CD4-positive, alpha-beta T cell treated with Interleukin-6 at 100 ng/mL for 8 hours (primary cell): Measurements from ENCODE around the gene AK1.
"Not testable (repeated sequence)": the region's sequence is repeated elsewhere in the genome, so short reads cannot be mapped to it uniquely, and the experiment has no call there.

ENCODE experiments used
- DNase-seq: peaks from one replicate; pipeline ENCODE4 v3.0.0-alpha.2; 2020; ENCODE audit warnings: mixed read lengths, low spot score

The AK1 gene

DNA sequence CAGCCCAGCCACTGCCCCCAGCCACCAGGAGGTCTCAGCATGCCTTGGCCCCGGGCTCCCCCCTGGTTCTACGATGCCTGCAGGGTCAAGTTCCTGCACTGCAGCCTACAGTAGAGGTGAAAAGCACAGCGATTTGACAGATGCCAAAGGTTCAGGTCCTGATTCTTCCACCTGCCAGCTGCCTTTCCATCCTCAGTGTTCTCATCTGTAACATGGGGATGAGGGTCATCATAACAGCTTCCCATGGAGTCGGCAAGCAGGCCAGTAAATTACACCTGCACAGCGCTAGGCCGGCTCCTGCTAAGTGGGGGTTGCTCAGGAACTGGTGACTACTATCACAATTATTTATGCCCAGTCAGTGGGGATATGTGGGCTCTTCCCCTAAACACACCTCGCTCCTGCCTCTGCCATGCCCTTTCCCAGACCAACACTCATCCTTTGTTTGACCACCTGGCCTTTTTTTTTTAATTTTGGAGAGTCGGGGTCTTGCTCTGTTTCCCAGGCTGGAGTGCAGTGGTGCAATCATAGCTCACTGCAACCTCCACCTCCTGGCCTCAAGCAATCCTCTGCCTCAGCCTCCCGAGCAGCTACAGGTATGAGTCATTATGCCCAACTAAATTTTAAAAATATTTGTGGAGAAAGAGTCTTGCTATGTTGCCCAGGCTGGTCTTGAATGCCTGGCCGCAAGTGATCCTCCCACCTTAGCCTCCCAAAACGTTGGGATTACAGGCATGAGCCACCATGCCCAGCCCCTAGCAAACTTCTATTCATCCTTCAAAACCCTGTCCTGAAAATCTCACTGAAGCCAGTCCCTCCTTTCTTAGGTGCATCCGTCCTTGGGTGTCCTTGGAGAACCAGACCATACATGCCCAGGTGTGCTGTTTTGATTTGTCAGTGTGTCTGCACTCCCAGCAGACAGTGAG is 29.4 kb downstream of the AK1 start:
- DNase-seq = no peak

GRCh38 chr9:127847178-127847510 is 30.3 kb downstream of the AK1 start:
- no peak for DNase-seq

DNA sequence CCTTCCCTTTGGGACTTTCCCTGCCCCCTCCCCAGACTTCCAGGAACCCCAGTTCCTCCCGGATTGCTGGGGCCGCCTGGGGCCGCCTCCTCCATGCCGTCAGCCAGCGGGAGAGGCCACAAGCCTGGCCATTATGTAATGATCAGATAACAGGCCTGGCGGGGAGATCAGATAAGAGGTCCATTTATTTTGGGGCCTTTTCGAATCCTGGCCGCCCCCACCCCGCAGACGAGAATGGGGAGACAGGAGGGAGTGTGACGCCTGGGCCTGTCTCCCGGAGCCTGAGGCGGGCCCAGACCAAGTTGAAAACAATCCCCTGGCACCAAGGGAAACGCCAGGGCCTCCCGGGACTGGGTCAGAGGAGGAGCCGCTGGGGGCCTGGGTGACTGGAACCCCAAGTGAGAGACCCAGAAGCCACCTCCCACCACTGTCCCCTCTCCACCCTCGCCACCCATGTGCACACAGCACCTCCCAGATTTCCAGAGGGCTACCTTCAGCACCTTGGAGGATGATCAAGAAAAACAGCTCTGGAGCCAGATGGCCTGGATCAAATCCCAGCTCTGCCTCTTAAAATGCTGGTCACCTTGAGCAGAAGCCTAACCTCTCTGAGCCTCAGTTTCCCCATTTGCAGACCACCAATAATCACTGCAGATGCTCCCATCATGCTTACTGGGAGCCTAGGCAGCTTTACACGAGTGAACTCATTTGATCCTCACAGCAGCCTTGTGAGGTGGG is 30.9 kb downstream of the AK1 start:
- DNase-seq = no peak

GRCh38 chr9:127845619-127846018 is 31.9 kb downstream of the AK1 start:
- DNase-seq = not testable (repeated sequence)

DNA sequence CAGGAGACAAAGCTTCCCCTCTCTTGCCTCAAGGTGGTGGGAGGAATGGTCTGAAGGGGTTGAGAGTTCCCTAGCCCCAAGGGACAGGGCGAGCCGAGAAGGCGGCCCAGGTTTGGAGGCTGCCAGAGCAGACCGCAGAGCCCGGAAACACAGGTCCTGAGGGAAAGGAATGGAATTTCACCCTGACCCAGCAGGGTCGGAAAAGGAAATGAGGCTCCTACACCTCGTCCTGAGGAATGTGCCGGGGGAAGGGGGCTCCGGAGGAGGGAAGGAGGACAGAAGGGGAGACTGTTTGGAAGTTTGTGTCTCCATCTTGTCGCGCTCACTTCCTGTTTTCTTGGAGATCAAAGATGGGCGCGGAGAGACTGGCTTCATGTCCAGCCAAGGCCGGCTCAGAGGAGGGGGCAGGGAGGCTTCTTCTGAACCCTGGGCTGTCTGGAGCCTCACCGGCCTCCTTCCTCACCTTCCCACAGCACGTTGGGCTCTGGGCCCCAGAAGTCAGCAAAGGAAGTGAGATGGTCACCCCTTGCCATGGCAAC is 32.6 kb downstream of the AK1 start:
- no peak for DNase-seq

DNA sequence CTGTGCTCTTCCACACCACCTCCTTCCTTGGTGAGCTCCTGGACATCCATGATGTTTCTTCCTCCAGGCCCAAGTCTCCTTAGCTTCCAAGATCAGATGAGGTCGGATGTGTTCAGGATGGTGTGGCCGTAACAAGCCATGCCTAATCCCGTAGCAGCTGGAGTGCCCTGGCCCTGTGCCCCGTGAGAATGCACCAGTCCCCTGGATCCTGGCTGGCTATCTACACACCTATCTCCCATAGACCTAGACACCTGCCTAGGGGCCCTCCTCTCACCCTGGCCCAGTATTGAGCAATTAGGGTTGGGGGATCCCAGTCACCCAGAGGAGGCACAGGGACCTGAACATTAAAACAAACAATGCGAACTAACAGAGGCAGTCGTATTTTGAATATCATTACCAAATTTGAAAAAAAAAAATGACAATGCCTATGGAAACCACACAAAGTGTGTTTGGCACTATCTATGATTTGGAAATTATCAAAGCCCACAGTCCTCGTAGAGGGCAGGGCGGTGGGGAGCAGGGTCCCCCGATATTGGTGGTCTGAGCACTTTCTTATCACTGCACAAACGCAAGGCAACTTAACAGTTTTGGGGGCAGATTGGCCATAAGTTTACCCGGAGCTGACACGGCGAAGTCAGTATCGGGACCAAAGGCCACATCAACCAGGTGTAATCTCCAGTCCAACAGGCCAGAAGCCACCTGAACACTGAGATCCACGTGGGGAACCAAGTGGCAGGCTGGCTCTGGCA is 36.2 kb downstream of the AK1 start:
- no peak for DNase-seq

DNA sequence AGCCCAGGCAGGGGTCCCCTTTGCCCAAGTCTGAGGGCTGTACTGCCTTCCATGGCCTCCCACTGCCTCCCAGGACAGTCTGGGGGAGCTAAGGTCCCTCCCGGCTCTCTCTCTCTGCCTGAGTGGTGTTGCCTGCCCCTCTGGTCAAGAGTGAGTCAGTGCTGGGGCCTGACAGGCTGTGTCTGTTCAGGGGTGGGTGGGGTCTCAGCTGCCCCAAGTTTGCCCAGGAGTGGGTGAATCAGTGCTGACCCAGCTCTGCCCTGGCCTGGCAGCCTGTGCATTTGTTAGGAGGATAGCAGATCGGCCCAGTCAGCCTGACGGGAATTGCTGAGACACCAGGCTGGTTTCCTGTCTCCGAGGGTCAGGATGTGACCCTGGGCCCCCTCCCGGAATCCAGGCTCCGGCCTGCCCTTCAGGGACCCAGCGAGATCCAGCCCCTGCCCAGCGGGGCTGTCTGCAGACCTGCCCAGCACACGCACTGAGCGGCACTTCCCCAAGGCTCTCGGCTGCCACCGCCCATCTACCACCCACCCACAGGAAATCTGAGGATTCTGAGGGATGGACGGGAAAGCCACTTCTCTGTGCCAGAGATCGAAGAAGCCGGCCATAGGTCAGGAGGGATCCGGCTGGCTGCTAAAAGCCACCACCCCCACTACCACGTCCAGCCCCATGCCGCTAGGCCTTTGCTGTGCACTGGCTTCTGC is 38.9 kb downstream of the AK1 start:
- no peak for DNase-seq

- DNase-seq = no peak
These were observed 40.1 kb downstream of the AK1 start for GRCh38 chr9:127837346-127837745.

DNA sequence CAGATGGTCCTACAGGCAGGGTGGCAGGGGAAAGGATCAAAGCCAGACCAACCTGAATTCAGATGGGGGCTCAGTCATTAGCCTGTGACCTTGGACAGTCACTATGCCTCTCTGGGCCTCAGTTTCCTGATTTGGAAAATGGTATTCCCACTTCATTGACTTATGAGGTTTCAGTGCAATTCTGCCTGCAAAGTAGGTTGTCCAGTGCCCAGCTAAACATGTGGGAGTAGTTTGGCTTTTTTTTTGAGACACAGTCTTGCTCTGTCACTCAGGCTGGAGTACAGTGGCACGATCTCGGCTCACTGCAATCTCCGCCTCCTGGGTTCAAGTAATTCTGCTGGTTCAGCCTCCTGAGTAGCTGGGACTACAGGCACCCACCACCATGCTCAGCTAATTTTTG is 40.9 kb downstream of the AK1 start:
- DNase-seq = not testable (repeated sequence)

- DNase-seq = no peak
These were observed 41.4 kb downstream of the AK1 start for GRCh38 chr9:127835991-127836516.

DNA sequence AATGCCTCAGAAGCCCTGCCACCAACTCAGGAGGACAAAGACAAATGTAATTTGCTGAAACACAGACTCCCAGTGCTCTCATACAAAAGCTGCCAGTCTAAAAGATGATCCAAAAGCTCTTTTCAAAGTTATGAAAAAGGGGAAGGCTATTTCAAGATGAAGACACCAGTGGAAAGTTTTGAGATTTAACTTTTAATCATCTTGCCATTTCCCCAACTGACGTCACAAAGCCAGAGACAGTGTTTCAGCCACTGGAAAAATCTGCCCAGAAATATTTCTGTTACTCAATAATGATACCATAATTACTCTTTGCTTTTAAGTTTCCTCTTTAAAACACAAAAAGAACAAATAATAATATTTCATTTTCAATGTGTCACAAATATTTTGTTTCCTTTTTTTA is 43.9 kb downstream of the AK1 start:
- DNase-seq = no peak

- peak; percentile 17 for DNase-seq
These were observed 45.2 kb downstream of the AK1 start for GRCh38 chr9:127832248-127832647.

- no peak for DNase-seq
These were observed 48.1 kb downstream of the AK1 start for GRCh38 chr9:127829205-127829906.

DNA sequence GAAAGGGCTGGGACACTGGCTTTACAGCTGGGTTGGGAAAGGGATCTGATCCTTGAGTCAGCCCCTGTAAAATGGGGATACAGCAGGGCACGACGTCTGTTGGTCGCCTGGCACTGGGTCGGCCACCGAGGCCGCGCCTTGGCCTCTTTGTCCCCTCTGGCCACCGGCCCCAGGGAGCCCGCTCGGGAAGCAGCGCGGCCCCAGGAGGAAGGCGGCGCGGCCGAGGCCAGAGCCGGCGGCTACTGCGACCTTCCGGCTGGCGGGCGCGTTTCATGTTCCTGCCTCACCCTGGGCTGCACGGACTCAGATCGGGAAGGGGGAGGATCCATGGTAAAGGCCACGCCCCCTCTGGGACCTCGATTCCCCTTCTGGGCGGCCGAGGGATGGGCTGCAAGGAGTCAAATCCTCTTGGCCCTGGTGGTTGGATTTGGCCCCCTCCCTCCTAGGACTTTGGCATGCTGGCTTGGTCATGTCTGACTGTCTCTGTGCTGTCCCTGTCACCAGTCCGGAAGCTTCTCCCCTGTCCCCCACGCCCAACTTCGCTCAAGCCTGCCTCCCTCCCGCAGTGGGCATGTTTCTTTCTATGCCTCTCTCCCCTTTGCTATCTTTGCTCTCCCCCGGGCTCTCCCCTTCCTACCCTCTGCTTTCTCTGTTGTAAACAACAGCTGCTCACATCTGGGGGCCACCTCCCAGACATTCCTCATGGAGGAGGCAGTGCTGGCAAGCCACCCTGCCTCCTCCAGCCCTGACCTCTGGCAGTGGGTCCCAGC is 49.0 kb downstream of the AK1 start:
- DNase-seq = no peak

- DNase-seq = no peak
These were observed 51.1 kb downstream of the AK1 start for GRCh38 chr9:127826253-127826913.

DNA sequence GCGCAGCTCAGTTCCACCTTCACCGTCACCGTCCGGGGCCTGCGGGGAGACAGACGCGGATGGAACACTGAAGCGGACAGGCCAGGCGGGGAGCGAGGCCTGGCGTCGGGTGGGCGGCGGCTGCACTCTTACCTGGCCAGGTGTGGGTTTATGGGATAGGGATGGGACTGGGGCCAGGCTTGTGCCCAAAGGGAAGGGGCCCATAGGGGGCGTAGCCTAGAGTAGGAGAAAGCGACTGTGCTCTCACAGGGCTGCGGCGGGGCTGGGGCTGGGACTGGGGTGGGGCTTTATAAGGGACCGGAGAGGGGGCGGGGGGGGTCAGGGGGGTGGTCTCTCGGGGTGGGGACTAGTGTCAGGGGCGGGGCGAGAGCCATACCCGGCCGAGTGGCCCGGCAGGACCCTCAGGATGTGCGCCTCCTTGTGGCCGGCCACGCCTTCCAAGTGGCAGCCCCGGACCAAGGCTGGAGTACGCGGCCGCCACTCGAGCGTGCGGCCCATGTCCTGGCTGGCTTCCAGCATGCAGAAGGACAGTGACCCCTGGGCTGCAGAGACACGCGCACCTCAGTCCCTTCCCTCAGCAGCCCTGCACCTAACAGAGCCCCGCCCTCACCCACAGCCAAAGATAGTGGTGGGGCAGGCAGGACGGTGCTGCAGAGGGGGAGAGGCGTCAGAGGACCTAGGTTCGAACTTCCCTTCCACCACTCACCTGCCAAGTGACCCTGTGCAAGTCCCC is 52.0 kb downstream of the AK1 start:
- no peak for DNase-seq

- DNase-seq = no peak
These were observed 55.4 kb downstream of the AK1 start for GRCh38 chr9:127822108-127822507.

GRCh38 chr9:127818574-127818973 is 58.9 kb downstream of the AK1 start:
- DNase-seq = no peak

DNA sequence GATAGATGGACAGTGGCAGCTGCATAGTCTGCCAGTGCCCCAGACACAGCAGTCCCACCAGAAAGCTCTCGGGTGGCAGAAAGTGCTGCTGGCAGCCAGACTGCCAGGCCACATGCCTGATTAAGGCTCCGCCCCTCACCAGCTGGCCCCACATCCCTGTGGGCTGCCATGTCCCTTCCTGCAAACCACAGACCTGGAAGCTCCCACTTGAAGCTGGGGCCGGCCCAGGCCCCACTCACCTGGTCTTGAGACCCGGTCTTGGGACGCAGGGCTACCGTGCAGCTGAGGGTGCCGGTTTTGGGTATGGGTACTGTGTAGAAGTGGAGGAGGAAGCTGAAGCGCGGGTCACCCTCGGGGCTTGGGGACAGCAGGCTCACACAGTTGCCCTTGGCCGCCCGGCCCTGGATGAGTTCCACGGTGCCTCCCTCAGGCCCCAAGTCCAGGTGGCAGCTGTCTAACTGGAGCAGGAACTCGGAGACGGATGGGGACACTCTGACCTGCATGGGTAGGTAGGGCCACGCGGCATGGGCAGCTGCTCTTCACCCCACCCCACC is 59.5 kb downstream of the AK1 start:
- DNase-seq = no peak
